ENCODE measurements around the gene DPY19L1.
"Not testable (repeated sequence)": the region's sequence is repeated elsewhere in the genome, so short reads cannot be mapped to it uniquely, and the experiment has no call there.

The DPY19L1 gene

DNA sequence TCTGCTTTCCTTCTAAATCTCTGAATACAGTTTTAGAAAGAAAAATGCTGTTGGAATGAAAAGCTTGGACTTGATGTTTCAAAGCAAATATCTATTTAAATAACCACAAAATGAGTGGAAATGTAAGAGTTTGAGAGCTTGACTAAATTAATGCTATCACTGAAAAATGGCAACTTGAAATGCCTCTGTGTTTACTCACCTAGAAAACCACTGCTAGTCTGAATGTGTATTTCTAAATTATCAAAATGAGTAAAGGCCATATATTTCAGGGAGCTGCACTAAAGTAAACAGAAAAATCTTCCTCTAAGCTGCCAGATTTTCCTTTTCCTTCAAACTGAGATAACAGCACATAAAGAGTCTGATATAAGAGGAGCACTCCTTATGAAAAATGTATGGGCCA is 87.9 kb downstream of the DPY19L1 start:
- Histone ChIP-seq H2AFZ (ENCODE audit: low read length, unreplicated experiment) (no peak overlapping the region), H3K36me3 (ENCODE audit: insufficient read depth, low read length) (no peaks in the 10 kb centered on the region), H3K79me2 (ENCODE audit: control insufficient read depth, insufficient read depth, low read length, unreplicated experiment) (no peaks in the 10 kb centered on the region), H3K27ac (ENCODE audit: low read depth, low read length) (no peak overlapping the region), H3K4me3 (ENCODE audit: low read depth, low read length) (no peak overlapping the region), H3K27me3 (ENCODE audit: insufficient read depth, low read length) (no peaks in the 10 kb centered on the region), H3K4me1 (ENCODE audit: control insufficient read depth, insufficient read depth, low read length, unreplicated experiment) (no peaks in the 10 kb centered on the region)

DNA sequence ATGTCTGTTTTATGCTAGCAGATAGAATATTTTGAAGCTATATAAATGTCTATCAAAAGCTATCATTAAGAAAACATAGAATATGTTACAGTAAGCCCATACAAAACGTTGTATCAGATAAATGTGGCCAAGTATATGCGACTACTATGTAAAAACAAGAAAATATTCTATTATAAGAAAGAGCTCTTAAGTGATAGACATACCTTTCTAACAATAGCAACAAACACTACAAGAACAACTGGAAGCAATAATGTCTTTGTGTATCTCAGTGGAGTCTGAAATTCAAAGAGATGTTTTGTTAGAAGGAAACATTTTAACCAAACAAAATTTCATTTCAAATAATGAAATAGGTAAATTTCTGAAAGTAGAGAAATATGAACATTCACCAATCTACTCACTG is 89.9 kb downstream of the DPY19L1 start:
- not testable (repeated sequence) for H3K4me1 ChIP-seq (ENCODE audit: control insufficient read depth, insufficient read depth, low read length, unreplicated experiment); H3K4me3 ChIP-seq (ENCODE audit: low read depth, low read length); H3K27ac ChIP-seq (ENCODE audit: low read depth, low read length); H3K79me2 ChIP-seq (ENCODE audit: control insufficient read depth, insufficient read depth, low read length, unreplicated experiment); H3K27me3 ChIP-seq (ENCODE audit: insufficient read depth, low read length); H3K36me3 ChIP-seq (ENCODE audit: insufficient read depth, low read length); H2AFZ ChIP-seq (ENCODE audit: low read length, unreplicated experiment)

DNA sequence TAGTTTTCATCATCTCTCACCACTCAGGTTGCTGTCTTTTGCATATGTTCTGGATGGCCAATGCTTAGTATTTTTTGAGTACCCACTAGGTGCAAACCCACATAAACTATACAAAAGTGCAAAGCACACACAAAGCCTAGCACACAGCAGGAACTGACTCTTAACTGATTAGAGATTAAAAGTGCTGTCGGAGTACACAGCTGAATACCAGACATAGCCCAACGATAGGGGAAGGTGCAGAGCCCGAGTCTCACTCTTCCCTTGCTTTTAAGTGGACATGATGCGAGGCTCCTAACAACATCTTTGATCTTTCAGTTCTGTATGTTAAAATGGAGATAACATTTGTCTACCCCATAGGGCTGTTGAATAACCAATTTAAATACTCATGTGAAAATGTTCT is 90.8 kb downstream of the DPY19L1 start:
- Histone ChIP-seq H3K27ac (ENCODE audit: low read depth, low read length) (no peak overlapping the region), H3K36me3 (ENCODE audit: insufficient read depth, low read length) (no peaks in the 10 kb centered on the region), H3K27me3 (ENCODE audit: insufficient read depth, low read length) (no peaks in the 10 kb centered on the region), H3K79me2 (ENCODE audit: control insufficient read depth, insufficient read depth, low read length, unreplicated experiment) (no peaks in the 10 kb centered on the region), H2AFZ (ENCODE audit: low read length, unreplicated experiment) (no peak overlapping the region), H3K4me3 (ENCODE audit: low read depth, low read length) (no peak overlapping the region), H3K4me1 (ENCODE audit: control insufficient read depth, insufficient read depth, low read length, unreplicated experiment) (no peaks in the 10 kb centered on the region)

DNA sequence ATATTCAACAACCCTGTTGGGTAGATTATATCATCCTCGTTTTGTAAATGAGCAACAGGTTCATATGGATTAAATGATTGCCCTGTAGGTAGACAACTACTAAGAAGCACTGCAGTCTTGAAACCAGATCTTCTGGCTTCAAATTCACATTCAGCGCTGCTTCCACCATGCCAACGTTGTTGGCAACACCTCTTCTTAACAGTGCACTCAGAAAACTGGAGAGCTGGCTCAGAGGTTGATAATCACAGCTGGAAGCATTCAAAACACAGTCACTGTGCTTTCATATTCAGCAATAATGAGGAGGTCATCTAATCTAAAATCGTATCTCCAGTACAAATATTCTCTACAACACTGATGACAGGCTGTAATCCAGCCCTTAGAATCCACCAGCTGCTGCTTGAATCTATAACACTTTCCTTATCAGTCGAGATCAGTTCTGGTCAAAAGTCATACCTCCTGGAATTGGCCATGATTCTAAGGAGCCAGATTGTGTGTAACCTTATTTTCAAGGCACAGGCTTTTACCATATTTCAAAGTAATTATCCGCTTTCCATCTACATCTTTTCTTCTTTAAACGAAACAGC is 91.3 kb downstream of the DPY19L1 start:
- H3K27me3 ChIP-seq (ENCODE audit: insufficient read depth, low read length); H3K36me3 ChIP-seq (ENCODE audit: insufficient read depth, low read length); H2AFZ ChIP-seq (ENCODE audit: low read length, unreplicated experiment); H3K4me3 ChIP-seq (ENCODE audit: low read depth, low read length); H3K27ac ChIP-seq (ENCODE audit: low read depth, low read length); H3K79me2 ChIP-seq (ENCODE audit: control insufficient read depth, insufficient read depth, low read length, unreplicated experiment); H3K4me1 ChIP-seq (ENCODE audit: control insufficient read depth, insufficient read depth, low read length, unreplicated experiment): not testable (repeated sequence)

DNA sequence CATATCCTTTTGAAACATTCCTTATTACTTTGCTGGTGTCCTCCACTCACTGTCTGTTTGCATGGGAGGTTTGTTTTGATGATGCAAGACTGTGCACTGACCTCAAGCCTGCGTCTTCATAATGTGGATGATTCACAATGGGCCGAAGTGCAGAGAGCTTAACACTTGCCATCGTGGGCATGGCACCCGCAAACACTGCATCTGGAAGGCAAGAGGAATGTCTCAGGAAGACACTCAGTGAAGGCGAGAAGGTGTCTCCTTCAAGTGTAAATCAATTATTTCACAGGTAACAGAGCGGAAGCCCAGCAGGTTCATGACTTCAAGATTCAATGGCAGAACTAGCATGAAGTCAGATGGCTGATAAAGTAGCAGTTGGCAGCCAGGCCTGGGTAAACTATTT is 98.1 kb downstream of the DPY19L1 start:
- H2AFZ ChIP-seq (ENCODE audit: low read length, unreplicated experiment): no peak overlapping the region
- no peaks in the 10 kb centered on the region for H3K27me3 ChIP-seq (ENCODE audit: insufficient read depth, low read length)
- no peaks in the 10 kb centered on the region for H3K79me2 ChIP-seq (ENCODE audit: control insufficient read depth, insufficient read depth, low read length, unreplicated experiment)
- peaks cover 5% of the 10 kb centered on the region; the same call in 1 of the 2 replicates for H3K36me3 ChIP-seq (ENCODE audit: insufficient read depth, low read length)
- H3K4me1 ChIP-seq (ENCODE audit: control insufficient read depth, insufficient read depth, low read length, unreplicated experiment): peaks cover 3% of the 10 kb centered on the region
- H3K27ac ChIP-seq (ENCODE audit: low read depth, low read length): no peak overlapping the region
- H3K4me3 ChIP-seq (ENCODE audit: low read depth, low read length): no peak overlapping the region

DNA sequence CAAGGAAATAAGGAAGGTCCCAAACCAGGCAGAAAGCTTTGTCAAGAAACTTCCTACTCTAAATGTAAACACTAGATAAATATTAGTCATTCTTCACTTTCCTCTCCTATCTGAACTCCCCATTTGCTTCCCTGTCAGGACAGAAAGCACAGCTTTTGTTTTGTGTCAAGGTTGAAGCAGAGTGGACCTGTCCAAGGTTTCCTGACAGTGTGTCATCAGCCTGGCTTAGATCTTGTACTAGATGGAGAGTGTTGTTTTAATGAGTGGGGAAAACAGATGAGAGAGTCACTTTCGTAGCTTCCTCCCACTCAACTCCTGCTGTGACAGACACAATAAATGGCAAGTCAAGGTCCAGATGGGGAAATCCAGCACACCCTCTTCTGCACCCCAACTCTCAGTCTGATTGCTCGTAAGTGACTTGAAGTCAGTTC is 101.5 kb downstream of the DPY19L1 start:
- not testable (repeated sequence) for H3K4me3 ChIP-seq (ENCODE audit: low read depth, low read length); H3K27ac ChIP-seq (ENCODE audit: low read depth, low read length); H3K79me2 ChIP-seq (ENCODE audit: control insufficient read depth, insufficient read depth, low read length, unreplicated experiment); H3K4me1 ChIP-seq (ENCODE audit: control insufficient read depth, insufficient read depth, low read length, unreplicated experiment); H3K27me3 ChIP-seq (ENCODE audit: insufficient read depth, low read length); H2AFZ ChIP-seq (ENCODE audit: low read length, unreplicated experiment); H3K36me3 ChIP-seq (ENCODE audit: insufficient read depth, low read length)

DNA sequence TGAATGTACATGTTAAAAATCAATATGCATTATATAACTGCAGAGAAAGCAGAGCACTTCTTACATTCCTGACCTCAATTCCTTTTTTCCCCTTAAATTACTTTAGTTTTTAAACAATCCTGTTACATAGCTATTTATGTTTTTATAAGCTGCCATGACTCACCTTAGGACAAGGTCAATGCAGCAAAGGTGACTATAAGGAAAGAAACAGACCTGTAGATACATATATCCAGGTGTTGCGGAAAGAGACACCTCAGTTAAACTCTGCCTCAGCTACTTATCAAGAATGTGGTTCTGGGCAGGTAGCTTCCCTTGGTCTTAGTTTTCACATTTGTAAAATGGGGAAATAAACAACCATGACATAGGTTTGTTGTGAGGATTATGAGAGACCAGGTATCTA is 105.5 kb downstream of the DPY19L1 start:
- no peaks in the 10 kb centered on the region for H3K27me3 ChIP-seq (ENCODE audit: insufficient read depth, low read length)
- H2AFZ ChIP-seq (ENCODE audit: low read length, unreplicated experiment): no peak overlapping the region
- H3K4me3 ChIP-seq (ENCODE audit: low read depth, low read length): no peak overlapping the region
- H3K36me3 ChIP-seq (ENCODE audit: insufficient read depth, low read length): no peaks in the 10 kb centered on the region
- H3K4me1 ChIP-seq (ENCODE audit: control insufficient read depth, insufficient read depth, low read length, unreplicated experiment): no peaks in the 10 kb centered on the region
- H3K79me2 ChIP-seq (ENCODE audit: control insufficient read depth, insufficient read depth, low read length, unreplicated experiment): no peaks in the 10 kb centered on the region
- H3K27ac ChIP-seq (ENCODE audit: low read depth, low read length): no peak overlapping the region

DNA sequence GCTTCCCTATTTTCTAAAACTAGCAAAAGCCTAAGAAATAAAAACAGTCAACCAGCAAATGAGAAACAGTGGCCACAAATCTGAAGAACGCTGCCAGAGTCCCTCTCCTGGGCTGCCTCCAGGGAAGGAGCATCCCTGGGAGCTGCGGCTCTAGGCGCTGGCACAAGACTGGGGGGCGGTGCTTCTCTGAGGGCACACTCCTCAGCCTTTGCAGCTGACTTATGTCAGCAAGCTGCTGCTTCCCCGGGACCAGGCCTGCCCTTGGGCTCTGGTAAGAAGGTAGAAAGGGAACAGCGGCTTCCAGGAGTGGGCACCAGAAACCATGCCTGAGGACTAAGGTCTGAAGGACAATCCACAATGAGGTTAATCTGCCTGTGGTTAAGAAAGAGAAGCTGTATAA is 107.5 kb downstream of the DPY19L1 start:
- not testable (repeated sequence) for H3K27me3 ChIP-seq (ENCODE audit: insufficient read depth, low read length); H3K79me2 ChIP-seq (ENCODE audit: control insufficient read depth, insufficient read depth, low read length, unreplicated experiment); H3K4me3 ChIP-seq (ENCODE audit: low read depth, low read length); H2AFZ ChIP-seq (ENCODE audit: low read length, unreplicated experiment); H3K36me3 ChIP-seq (ENCODE audit: insufficient read depth, low read length); H3K27ac ChIP-seq (ENCODE audit: low read depth, low read length); H3K4me1 ChIP-seq (ENCODE audit: control insufficient read depth, insufficient read depth, low read length, unreplicated experiment)

DNA sequence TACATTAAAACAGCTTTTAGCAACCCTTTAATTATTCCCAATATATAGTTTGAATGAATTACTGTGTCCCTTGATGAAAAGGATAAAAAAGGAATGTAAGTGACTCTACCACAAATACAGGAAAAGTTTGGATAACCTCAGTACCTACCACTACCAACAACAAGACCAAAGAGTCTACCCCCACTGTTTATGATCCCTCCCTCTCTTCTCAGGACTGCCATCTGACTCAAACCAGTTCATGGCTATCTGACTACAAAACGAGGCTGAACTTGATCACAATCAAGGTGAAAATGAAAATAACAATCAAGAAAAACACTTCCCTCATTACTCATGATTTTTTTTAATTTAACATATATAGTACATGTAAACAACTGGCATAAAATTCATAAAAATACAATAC is 108.7 kb downstream of the DPY19L1 start:
- Histone ChIP-seq H2AFZ (ENCODE audit: low read length, unreplicated experiment) (no peak overlapping the region), H3K36me3 (ENCODE audit: insufficient read depth, low read length) (no peaks in the 10 kb centered on the region), H3K4me3 (ENCODE audit: low read depth, low read length) (no peak overlapping the region), H3K27ac (ENCODE audit: low read depth, low read length) (no peak overlapping the region), H3K27me3 (ENCODE audit: insufficient read depth, low read length) (no peaks in the 10 kb centered on the region), H3K4me1 (ENCODE audit: control insufficient read depth, insufficient read depth, low read length, unreplicated experiment) (no peaks in the 10 kb centered on the region), H3K79me2 (ENCODE audit: control insufficient read depth, insufficient read depth, low read length, unreplicated experiment) (no peaks in the 10 kb centered on the region)

DNA sequence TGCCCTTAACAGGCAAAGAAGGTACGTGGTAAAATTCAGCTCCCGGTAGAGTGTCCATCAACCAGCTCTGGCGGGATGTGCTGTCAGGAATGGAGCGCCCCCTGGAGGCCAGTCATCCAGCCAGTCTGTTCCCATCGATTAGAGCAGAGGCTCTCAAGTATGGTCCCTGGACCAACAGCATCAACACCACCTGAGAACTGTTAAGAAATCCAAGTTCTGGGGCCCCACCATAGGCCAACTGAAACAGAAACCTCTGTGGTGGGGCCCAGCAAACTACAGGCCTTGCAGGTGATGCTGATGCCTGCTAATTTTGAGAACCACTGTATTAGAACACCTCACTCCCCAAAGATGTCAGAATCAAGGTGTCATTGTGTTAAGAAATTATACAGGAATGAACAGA is 109.2 kb downstream of the DPY19L1 start:
- H3K36me3 ChIP-seq (ENCODE audit: insufficient read depth, low read length): no peaks in the 10 kb centered on the region
- H3K4me1 ChIP-seq (ENCODE audit: control insufficient read depth, insufficient read depth, low read length, unreplicated experiment): no peaks in the 10 kb centered on the region
- no peaks in the 10 kb centered on the region for H3K27me3 ChIP-seq (ENCODE audit: insufficient read depth, low read length)
- H3K79me2 ChIP-seq (ENCODE audit: control insufficient read depth, insufficient read depth, low read length, unreplicated experiment): no peaks in the 10 kb centered on the region
- no peak overlapping the region for H3K27ac ChIP-seq (ENCODE audit: low read depth, low read length)
- H3K4me3 ChIP-seq (ENCODE audit: low read depth, low read length): no peak overlapping the region
- H2AFZ ChIP-seq (ENCODE audit: low read length, unreplicated experiment): no peak overlapping the region

DNA sequence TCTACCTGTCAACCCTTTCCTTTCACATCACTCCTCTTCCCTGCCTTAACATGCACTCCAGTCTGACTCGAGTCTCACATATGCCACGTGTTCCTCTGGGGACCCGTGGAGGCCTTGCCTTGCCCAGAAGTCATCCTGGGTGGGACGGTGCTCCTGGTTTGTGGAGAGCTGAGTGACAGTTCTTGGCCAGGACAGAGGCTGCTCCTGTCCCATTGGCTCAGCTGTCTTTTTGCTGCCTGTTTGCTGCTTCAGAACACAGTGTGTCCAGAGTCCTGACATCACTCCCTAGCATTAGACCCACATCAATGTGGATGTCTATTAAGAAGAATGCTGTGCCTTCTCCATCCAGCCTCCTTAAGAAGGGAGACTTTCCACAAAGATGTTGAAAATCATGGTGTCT is 116.8 kb downstream of the DPY19L1 start:
- H3K27ac ChIP-seq (ENCODE audit: low read depth, low read length); H3K4me3 ChIP-seq (ENCODE audit: low read depth, low read length); H2AFZ ChIP-seq (ENCODE audit: low read length, unreplicated experiment); H3K36me3 ChIP-seq (ENCODE audit: insufficient read depth, low read length); H3K27me3 ChIP-seq (ENCODE audit: insufficient read depth, low read length); H3K79me2 ChIP-seq (ENCODE audit: control insufficient read depth, insufficient read depth, low read length, unreplicated experiment); H3K4me1 ChIP-seq (ENCODE audit: control insufficient read depth, insufficient read depth, low read length, unreplicated experiment): not testable (repeated sequence)

Measured in ACC112 (cell line).